ENCODE data around the gene TBCB.
"Not testable (repeated sequence)": the region's sequence is repeated elsewhere in the genome, so short reads cannot be mapped to it uniquely, and the experiment has no call there.

The TBCB gene, protein sequence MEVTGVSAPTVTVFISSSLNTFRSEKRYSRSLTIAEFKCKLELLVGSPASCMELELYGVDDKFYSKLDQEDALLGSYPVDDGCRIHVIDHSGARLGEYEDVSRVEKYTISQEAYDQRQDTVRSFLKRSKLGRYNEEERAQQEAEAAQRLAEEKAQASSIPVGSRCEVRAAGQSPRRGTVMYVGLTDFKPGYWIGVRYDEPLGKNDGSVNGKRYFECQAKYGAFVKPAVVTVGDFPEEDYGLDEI

DNA sequence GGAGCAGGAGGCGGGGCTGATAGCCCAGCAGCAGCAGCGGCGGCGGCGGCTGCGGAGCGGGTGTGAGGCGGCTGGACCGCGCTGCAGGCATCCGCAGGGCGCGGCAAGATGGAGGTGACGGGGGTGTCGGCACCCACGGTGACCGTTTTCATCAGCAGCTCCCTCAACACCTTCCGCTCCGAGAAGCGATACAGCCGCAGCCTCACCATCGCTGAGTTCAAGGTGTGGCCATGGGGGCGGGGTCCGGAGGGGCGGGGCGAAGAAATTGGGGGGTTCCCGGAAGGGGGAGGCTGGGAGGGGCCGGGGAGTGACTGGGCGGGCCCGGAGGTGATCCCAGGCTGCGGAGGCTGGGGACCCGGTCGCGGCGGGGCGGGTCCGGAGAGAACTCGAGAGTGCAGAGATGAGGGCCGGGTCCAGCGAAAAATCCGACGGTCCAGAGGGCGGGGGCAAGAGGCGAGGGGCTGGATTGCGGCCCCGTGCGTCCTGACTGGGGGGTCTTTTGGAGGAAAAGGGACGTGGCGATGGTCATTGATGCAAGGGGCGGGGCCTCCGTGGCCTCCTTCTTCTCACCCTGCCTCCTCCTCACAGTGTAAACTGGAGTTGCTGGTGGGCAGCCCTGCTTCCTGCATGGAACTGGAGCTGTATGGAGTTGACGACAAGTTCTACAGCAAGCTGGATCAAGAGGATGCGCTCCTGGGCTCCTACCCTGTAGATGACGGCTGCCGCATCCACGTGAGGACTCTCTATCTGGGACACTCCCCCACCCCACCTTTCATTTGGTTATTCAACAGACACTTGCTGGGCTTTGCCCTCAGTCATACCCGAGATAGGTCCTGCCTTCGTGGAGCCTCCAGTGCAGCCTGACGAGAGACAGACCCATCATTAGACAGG lies at the start of gene TBCB:
TBCB (plus strand) TSS at position 16 of the 891 bp plus-strand sequence; CDS start at position 109, 93 bp downstream.
- DNase-seq, result peak; percentile 73 to 94 (median 88)

DNA sequence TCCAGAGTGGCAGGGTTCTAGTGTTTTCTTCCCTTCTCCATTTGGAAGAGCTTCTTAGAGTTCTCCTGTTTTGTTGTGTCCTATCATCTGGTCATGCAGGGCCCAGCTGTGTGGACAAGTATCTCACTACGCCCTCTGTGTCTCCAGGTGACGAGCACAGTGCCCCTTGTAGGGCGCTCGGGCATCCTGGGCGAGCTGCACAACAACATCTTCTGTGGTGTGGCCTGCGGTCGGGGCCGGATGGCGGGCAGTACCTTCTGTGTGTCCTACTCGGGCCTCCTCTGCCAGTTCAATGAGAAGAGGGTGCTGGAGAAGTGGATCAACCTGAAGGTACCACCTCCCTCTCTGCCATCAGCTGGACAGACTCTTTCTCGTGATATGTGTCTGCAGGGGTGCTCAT lies 47.6 kb upstream of the TBCB start:
- no peak for DNase-seq

DNA sequence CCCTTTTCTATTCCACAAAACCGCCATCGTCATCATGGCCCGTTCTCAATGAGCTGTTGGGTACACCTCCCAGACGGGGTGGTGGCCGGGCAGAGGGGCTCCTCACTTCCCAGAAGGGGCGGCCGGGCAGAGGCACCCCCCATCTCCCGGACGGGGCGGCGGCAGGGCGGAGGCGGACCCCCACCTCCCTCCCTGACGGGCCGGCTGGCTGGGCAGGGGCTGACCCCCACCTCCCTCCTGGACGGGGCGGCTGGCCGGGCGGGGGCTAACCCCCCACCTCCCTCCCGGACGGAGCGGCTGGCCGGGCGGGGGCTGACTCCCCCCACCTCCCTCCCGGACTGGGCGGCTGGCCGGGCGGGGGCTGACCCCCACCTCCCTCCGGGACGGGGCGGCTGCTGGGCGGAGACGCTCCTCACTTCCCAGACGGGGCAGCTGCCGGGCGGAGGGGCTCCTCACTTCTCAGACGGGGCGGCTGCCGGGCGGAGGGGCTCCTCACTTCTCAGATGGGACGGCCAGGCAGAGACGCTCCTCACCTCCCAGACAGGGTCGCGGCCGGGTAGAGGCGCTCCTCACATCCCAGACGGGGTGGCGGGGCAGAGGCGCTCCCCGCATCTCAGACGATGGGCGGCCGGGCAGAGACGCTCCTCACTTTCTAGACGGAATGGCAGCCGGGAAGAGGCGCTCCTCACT lies 46.3 kb upstream of the TBCB start:
- not testable (repeated sequence) for DNase-seq

DNA sequence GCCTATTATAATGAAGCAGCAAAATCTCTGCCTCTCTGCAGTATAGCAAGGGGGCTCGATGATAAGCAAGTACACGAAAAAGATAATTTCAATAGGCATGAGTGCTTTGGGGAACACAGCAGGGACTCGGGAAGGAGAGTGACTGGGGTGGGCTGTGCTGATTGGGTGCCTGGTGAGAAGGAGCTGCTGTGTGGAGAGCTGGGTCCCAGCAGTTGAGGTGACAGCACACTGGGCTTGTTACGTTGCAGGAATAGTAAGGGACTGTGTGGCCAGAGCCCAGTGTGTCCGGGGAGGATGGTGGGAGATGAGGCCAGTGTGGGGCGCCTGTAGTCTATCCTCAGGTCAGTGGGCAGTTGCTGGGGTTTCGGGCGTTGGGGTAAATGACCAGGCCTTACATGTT lies 43.2 kb upstream of the TBCB start:
- no peak for DNase-seq

DNA sequence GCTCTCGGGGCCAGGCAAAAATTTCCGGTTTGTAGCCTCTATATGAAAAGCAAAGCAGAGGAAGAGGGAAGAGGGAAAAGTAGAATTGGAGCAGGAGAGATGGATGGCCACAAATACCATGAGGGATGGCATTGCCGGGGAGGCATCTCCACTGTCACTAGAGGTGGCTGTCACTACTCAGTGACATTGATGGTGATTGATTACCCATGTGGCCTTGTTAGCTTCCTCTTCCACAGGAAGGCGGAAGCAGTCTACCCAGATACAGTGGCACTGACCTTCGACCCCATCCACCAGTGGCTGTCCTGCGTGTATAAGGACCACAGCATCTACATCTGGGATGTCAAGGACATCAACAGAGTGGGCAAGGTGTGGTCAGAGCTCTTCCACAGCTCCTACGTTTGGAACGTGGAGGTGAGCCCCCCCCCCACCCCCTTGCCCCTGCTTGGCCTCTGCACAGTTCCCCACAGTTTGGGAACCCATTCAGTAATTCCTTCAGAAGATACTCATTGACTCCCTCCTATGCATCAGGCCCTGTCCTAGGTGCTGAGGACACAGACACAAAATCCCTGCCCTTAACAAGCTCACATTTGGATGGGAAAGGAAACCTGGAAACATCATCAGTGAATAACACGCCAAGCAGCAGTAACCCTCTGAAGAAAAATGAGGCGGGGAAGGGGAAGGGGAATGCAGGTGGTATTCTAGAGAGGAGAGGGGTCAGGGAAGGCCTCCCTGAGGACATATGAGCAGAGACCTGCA lies 42.0 kb upstream of the TBCB start:
- no peak for DNase-seq

DNA sequence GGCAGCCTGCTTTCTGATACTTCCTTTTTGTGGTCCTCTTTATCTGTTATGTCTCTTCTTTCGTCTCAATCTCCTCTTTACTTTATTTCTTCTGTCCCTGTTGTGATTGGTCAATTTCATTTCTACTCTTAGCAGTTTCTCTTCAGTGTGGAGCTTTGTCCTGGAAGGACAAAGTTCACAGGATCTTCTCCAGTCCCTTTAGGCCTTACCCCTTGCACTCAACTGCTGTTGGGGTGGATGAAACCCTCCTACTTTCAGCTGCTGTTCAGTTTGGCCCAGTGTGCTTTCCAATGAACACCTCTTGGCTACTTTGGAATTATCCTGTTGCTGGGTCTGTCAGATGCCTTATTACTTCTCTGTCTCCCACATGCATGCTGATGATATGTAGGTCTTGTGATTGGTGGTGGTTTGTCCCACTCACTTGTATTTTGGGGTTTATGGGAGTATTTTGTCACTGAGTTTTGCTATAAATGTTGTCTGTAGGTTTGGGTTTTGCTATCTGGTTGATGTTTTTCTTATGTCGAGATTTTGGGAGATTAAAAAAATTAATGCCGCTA lies 35.8 kb upstream of the TBCB start:
- DNase-seq, result peak in 1 of 3 donors; percentile 12

DNA sequence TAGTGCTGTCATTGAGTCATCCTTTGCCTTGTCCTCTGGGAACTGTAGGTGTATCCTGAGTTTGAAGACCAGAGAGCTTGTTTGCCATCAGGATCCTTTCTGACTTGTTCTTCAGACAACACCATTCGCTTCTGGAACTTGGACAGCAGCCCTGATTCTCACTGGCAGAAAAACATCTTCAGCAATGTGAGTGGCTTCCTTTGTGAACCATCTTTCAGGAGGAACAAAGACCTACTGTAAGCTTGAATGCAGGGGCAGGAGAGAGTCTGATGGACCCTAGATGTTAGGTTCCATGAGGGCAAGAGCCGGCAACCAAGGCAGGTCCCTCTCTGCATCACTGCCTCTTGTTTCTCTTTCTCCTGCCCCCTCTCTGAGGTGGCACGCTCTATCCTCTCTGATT lies 33.9 kb upstream of the TBCB start:
- no peak for DNase-seq

DNA sequence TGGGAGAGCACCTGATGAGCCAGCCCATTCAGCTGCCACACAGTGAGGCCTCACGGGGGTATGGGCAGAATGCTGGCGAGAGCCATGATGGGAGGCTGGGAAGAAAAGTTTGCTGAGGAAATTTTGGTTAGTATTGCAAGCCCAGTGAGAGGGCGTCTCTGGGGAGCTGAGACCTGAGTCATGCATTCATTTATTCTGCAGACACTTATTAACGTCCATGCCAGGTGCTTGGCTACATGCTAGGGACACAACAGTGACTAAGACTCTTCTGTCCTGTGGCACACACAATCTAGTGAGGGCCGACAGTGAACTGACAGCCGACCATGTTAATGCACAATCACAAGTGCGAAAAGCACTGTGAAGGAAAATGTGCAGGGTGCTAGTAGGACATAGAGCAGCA lies 33.4 kb upstream of the TBCB start:
- DNase-seq, result no peak

DNA sequence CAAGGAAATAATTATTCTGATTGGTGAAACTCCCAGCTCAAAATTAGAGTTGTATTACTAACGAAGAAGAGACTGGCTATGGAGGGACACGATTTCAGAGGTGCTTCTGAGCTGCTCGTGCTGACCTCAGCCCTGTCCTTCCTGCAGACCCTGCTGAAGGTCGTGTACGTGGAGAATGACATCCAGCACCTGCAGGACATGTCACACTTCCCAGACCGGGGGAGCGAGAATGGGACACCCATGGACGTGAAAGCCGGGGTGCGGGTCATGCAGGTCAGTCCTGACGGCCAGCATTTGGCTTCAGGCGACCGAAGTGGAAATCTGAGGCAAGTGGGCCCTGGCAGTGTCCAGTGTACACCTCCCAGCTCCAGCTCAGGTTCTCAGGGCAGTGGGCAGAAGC lies 32.4 kb upstream of the TBCB start:
- DNase-seq, result no peak

DNA sequence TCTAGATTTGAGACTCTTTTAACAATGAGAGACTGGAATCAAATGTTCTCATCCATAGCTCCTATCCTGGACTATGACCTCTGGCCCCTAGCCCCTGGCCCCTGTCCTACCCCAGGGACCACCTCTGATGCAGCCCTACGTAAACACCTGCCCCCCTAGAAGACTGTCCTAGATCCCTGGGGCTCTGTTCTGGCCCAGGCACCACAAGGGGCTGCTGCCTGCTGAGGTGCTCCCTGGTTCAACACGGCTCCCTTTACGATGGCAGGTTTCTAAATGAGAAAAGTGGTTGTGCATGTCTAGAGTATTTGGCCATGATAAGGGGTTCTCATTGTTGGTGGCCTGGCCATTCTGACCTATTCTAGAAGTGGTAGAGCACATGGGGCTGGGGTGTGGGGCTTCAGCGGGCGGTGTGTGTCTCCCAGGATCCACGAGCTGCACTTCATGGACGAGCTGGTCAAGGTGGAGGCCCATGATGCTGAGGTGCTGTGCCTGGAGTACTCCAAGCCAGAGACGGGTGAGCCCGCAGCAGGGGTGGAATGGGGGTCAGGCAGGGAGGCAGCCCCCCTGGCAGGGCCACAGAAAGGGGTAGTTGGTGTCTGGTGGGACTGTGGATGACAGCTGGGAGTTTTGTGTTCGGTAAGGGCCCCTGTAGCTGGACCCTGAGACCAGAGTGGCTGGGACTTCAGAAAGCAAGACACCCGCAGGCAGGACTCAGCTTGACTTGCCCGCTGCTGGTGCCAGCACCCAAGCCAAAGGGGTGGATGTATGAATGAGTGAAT lies 30.8 kb upstream of the TBCB start:
- DNase-seq, result no peak

DNA sequence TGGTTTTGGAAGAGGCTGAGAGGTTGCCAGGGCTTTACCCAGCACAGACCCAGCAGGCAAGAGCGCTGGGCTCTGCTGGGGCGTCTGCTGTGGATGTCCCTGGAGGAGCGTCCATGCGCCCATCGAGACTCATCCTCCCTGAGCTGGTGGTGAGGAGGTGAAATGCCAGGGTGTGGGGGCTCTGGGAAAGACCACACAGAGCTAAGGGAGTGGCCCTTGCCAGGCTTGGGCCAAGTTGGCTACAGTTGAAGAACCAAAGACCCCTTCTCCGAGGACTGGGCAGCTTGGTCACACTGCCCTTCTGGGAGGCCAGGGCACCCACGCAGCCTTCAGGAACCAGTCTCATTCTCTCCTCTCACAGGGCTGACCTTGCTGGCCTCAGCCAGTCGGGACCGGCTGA lies 28.9 kb upstream of the TBCB start:
- DNase-seq, result no peak

DNA sequence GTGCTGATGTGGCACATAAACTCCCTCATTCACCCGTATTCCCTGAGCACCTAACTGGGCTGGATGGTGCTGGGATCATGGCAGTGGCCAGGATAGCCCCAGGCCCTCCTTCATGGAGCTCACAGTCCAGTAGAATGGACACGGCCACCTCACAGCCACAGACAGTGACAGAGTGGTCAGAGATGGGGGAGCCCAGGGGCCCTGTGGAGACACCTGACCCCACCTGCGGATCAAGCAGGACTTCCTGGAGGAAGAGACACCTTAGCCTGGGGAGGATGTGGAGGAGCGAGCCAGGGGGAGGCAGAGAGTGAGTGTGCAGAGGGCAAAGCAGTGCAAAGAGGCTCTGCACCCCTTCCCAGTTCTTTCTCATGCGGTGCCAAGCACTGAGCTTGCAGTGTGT lies 25.4 kb upstream of the TBCB start:
- DNase-seq, result no peak

DNA sequence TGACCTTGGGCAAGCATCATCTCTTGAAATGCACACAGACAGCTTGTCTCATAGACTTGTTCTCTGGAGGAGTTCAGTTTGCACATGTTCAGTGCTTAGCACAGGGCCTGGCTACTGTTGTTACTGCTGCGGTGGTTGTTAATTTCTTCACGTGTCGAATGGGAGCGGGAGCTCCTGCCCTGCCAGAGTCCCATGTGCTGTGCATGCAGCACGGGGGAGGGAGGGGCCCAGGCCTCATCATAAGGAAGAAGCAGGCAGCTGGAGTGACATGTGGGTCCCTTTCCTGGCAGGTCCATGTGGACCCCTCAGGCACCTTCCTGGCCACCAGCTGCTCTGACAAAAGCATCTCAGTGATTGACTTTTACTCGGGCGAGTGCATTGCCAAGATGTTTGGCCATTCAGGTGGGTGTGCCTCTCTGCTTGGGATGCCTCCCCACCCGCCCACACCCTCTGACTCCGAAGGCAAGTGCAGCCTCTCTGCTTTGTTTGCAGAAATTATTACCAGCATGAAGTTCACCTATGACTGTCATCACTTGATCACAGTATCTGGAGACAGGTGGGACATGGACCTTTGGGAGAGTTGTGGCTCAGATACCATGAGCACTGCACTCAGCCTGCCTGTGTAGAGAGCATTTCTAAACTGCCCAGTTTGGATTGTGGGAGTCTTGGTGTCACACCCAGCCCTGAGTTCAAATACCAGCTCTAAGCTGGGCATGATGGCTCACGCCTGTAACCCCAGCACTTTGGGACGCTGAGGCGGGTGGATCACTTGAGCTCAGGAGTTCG lies 24.2 kb upstream of the TBCB start:
- DNase-seq, result no peak

DNA sequence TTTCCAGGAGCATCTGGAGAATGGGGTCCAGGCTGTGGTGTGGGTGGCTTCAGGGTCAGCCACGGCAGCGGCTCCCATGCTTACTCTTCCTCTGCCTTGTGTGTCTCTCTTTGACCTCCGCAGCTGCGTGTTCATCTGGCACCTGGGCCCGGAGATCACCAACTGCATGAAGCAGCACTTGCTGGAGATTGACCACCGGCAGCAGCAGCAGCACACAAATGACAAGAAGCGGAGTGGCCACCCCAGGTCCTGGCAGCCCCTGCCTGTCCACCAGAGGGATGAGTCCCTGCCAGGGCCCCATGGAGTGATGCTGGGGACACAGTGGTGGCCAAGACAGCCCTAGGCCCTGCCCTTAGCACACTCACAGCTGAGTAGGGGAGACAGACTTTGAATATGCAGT lies 22.7 kb upstream of the TBCB start:
- DNase-seq, result no peak

DNA sequence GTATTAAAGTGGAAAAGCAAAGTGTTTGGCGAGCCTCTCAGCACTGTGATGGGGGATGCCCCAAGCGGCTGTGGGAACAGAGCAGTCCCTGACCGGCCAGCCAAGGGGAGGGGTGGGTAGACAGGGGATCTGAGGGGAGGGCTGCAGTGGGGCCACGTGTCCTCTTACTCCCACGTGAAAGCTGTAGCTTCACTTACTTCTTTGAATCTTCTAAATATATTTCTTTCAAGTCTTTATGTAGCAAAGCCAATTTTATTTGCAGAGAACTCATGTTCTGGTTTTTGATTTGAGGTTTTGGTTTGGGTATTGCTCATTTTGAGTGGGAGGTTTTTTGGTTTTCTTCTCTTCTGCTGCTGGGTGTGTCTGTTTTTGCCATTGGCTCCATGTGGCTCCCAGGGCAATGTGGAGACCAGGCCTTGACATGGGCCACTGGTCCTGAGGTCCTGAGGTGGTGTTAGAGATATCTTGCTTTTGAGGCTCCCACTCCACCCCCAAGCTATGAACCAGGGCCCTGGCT lies 22.1 kb upstream of the TBCB start:
- DNase-seq, result no peak

DNA sequence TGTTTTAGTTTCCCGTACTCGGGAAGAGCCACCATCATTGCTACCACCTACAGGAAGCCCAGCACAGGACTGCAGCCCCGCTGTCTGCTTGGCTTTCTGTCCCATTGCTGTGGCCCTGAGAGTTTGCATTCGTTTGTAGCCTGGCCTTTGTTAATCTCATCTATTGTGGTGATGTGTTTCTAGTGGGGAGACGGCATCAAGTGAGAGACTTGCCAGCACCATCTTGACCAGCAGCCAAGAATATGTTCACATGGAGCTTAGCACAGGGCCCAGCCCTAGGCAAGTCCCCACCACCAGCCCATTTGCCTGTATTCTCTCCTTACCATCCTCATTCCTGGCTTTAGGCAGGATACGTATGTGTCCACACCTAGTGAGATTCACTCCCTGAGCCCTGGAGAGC lies 21.6 kb upstream of the TBCB start:
- no peak for DNase-seq

DNA sequence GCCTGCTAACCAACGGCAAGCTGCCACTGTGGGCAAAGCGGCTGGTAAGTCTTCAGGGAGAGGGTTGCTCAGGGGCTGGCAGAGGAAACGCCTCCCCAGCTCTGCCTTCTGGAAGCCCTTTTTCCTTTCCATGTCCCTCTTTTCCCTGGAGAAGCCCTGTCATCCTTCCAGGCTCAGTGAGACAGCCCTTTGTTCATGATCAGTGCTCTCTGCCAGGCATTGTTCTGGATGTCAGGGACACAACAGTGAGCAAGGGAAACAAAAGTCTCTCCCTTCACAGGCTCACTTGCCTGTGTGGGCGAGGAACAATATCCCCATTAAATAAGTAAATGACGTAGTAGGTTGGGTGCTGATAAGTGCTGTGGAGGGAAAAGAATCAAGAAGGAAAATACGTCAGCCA lies 18.2 kb upstream of the TBCB start:
- no peak for DNase-seq

DNA sequence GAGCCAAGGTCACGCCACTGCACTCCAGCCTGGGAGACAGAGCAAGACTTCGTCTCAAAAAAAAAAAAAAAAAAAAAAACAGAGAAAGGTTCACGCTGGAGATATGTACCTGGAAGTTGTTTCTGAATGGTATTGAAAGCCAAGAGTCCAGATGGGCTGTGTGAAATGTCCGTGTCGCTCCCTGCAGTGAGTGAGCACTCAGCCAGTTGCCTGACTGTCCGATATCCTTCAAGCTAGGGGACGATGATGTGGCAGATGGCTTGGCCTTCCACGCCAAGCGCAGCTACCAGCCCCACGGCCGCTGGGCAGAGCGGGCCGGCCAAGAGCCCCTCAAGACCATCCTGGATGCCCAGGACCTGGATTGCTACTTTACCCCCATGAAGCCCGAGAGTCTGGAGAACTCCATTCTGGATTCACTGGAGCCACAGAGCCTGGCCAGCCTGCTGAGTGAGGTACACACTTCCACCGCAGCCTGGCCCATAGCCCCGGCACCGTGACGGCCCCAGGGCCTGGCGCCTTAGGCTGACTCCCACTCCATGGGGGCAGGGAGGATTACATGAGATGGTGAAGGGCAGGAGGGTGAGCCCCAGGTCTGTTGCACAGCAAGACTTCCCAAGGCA lies 16.0 kb upstream of the TBCB start:
- no peak for DNase-seq

DNA sequence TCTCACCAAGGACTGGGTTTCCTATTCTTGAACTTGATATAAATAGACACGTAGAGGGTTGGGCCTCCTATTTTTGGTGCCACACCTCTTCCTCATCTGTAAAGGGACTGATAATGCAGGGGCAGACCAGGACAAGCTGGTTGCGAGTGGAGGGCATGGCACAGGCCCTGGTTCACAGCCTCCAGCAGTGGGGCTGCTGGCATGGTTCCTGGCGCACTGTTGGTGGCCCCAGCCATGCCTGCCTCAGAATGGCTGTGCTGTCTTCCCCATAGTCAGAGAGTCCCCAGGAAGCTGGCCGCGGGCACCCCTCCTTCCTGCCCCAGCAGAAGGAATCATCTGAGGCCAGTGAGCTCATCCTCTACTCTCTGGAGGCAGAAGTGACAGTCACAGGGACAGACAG lies 14.8 kb upstream of the TBCB start:
- DNase-seq, result peak in 1 of 3 donors; percentile 31

Data from suppressor macrophage treated with lipopolysaccharide for 1 hour (primary cell).